ENCODE measurements around the gene MMD2.
"Not testable (repeated sequence)": the region's sequence is repeated elsewhere in the genome, so short reads cannot be mapped to it uniquely, and the experiment has no call there.

Gene MMD2

GRCh38 chr7:4916113-4916512 lies 42.9 kb downstream of the MMD2 start:
- DNase-seq: no peak
- in situ Hi-C loops (cut with HindIII; ENCODE audit: low pct_ligation_motif_present, low pct_unique_long_range_greater_than_20kb, low sequenced_read_pairs): no loop called here

DNA sequence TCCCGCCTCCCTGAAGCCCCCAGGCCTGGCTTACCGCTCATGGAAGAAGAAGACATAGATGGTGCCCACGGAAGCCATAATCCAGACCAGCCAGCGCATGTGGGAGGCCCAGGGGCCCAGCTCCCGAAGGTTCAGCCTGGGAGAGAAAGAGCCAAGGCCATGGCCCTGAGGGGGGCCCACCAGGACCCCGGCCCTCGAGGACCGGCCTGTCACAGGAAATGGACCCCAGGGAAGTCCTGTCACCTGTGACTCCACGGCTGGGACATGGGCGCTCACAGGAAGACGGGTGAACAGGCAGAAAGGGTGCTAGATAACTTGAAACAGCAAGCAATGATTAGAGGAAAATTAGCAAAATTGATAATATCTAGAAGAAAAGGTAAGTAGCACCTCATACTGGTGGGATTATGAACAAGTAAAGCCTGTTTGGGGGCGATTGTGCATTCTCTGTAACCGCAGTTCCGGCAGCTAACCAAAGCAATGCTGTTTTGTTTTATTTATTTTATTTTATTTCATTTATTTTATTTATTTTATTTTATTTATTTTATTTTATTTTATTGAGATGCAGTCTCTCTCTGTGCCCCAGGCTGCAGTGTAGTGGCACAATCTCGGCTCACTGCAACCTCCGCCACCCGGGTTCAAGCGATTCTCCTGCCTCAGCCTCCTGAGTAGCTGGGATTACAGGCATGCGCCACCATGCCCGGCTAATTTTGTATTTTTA lies 47.7 kb downstream of the MMD2 start:
- DNase-seq: no peak
- in situ Hi-C loops (cut with HindIII; ENCODE audit: low pct_ligation_motif_present, low pct_unique_long_range_greater_than_20kb, low sequenced_read_pairs): no loop called here

GRCh38 chr7:4906682-4907081 lies 52.3 kb downstream of the MMD2 start:
- in situ Hi-C loops (cut with HindIII; ENCODE audit: low pct_ligation_motif_present, low pct_unique_long_range_greater_than_20kb, low sequenced_read_pairs): no loop called here
- no peak for DNase-seq

DNA sequence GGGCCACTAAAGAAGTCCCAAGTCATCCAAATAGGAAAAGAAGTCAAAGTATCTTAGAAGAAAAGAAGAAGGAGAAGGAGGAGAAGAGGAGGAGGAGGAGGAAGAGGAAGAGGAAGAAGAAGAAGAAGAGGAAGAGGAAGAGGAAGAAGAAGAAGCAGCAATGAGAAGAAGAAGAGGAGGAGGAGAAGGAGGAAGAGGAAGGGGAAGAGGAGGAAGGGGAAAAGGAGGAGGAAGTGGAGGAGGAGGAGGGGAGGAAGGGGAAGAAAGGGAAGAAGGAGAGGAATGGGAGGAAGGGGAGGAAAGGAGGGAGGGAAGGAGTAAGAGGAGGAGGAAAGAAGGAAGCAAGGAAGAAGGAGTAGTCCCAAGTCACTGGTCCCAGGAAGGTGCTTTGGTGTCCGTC lies 53.8 kb downstream of the MMD2 start:
- in situ Hi-C loops (cut with HindIII; ENCODE audit: low pct_ligation_motif_present, low pct_unique_long_range_greater_than_20kb, low sequenced_read_pairs): no loop called here
- DNase-seq: no peak

GRCh38 chr7:4904346-4904745 lies 54.6 kb downstream of the MMD2 start:
- in situ Hi-C loops (cut with HindIII; ENCODE audit: low pct_ligation_motif_present, low pct_unique_long_range_greater_than_20kb, low sequenced_read_pairs): no loop called here
- DNase-seq: no peak

DNA sequence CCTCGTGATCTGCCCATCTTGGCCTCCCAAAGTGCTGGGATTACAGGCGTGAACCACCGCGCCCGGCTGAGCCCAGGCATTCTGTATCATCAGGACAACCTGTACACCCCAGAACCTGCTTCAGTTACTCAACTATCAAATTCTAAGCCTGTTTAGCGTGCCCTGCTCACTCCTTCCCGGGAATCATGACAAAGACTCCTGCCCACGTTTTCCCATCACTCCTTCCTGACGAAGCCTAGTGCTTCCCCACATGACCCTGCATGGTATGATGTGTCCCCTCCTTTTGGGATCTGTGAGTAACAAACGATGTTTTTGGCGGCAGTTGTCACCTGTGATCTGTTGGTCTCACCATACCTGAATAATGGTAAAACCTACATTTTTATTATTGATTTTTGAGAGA lies 63.2 kb downstream of the MMD2 start:
- DNase-seq: no peak
- in situ Hi-C loops (cut with HindIII; ENCODE audit: low pct_ligation_motif_present, low pct_unique_long_range_greater_than_20kb, low sequenced_read_pairs): no loop called here

DNA sequence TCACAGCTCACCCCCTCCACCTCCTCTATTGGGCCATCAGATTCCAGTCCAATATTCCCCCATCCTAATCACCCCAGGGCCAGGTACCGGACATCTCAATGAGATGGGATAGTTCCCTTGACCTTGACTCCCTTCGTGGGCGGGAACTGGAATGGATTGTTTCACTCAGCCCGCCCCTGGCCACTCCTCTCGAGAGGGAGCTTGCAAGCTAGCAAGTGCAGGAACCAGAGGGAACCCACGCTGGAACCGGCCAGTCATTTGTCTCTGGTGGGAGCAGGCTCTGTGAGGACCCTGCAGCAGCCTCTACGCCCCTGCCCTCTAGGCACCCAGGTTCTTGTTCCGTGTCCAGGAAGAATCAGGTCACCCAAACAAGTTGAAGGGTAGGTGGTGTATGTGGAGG lies 64.5 kb downstream of the MMD2 start:
- DNase-seq: no peak
- in situ Hi-C loops (cut with HindIII; ENCODE audit: low pct_ligation_motif_present, low pct_unique_long_range_greater_than_20kb, low sequenced_read_pairs): no loop called here

- in situ Hi-C loops (cut with HindIII; ENCODE audit: low pct_ligation_motif_present, low pct_unique_long_range_greater_than_20kb, low sequenced_read_pairs): no loop called here
- DNase-seq: no peak
These were observed 65.0 kb downstream of the MMD2 start for GRCh38 chr7:4893929-4894475.

DNA sequence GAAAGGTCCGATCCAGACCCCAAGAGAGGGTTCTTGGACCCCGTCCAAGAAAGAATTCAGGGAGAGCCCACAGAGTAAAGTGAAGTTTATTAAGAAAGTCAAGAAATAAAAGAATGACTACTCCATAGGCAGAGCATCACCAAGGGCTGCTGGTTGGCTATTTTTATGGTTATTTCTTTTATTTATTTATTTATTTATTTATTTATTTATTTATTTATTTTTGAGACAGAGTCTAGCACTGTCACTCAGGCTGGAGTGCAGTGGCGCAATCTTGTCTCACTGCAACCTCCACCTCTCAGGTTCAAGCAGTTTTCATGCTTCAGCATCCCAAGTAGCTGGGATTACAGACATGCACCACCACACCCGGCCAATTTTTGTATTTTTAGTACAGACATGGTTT lies 65.8 kb downstream of the MMD2 start:
- DNase-seq; in situ Hi-C loops (cut with HindIII; ENCODE audit: low pct_ligation_motif_present, low pct_unique_long_range_greater_than_20kb, low sequenced_read_pairs): not testable (repeated sequence)

DNA sequence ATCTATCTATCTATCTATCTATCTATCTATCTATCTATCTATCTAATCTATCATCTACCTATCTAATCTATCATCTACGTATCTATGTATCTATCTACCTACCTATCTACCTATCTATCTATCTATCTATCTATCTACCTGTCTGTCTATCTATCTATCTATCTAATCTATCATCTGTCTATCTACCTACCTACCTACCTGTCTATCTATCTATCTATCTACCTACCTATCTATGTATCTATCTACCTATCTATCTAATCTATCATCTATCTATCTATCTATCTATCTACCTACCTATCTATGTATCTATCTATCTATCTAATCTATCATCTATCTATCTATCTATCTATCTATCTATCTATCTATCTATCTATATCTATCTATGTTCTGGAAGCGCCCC lies 67.5 kb downstream of the MMD2 start:
- DNase-seq; in situ Hi-C loops (cut with HindIII; ENCODE audit: low pct_ligation_motif_present, low pct_unique_long_range_greater_than_20kb, low sequenced_read_pairs): not testable (repeated sequence)

- in situ Hi-C loops (cut with HindIII; ENCODE audit: low pct_ligation_motif_present, low pct_unique_long_range_greater_than_20kb, low sequenced_read_pairs): no loop called here
- no peak for DNase-seq
These were observed 69.3 kb downstream of the MMD2 start for GRCh38 chr7:4889682-4890081.

DNA sequence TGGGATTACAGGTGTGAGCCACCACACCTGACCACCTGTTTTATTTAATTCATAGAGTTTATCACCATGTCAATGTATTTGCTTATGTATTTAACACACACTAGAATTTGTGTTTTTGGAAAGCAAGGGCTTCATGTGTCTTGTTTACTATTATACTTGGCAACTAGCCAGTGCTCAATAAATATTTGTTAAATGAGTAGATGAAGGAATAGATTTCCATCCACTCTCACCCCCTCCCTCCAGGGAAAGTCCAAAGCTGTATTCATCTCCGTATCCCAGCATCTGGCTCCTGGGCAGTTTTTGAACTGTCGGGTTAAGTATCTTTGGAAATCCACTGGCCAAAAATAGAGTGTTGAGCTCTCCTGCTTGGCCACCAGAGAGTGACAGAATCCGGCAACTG lies 70.8 kb downstream of the MMD2 start:
- DNase-seq: no peak
- in situ Hi-C loops (cut with HindIII; ENCODE audit: low pct_ligation_motif_present, low pct_unique_long_range_greater_than_20kb, low sequenced_read_pairs): no loop called here

DNA sequence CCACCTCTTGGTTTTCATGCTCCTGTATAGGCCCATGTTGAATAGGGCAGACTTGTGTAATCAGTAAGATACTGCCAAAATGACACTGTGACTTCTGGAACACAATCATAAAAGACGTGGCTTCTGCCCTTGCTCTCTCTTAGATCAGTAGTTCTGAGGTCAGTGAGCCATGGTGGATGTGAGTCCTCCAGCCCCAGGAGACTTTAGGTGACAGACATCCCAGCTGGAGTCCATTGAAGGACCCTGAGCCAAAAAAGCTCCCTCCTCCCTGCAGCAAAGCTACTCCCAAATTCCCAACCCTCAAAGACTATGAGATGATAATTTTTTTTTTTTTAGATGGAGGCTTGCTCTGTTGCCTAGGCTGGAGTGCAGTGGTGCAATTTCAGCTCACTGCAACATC lies 72.3 kb downstream of the MMD2 start:
- DNase-seq: no peak
- in situ Hi-C loops (cut with HindIII; ENCODE audit: low pct_ligation_motif_present, low pct_unique_long_range_greater_than_20kb, low sequenced_read_pairs): no loop called here

DNA sequence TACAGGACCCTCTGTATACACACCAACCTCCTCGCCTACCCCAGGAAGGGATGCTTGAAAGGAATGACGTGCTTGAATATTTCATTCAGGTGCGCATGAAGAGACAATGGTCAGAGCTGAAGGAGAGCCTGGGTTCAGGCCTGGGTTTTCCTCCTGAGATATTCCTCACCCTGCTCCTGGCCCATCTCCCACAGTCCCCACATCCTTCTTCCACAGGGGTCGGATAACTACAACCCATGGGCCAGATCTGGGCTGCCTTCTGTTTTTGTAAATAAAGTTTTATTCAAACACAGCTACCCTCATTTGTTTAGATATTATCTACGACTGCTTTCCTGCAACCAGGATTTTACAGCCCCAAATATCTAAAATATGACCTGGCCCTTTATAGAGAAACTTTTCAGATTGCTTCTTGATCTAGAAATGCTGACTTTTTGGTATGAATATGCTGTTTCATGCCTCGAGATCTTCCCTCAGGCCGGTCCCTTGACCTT lies 73.6 kb downstream of the MMD2 start:
- no peak for DNase-seq
- in situ Hi-C loops (cut with HindIII; ENCODE audit: low pct_ligation_motif_present, low pct_unique_long_range_greater_than_20kb, low sequenced_read_pairs): no loop called here

DNA sequence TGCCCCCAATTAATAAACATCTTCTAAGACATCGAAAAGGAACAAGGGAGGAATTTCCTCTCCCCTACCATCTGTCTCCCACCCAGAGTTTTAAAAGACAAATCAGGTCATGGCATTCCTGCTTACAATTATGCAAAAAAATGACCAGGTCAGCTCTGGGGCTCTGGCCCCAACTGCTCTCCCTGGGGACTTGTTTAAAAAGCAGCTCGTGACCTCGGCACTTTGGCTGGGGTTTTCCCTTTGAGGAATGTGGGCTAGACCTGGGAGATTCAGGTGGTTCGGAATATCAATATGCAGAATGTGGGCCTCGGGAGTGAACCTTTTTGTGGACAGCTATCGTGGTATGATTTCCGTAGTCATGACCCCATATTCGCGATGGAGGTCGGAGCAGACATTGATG lies 74.8 kb downstream of the MMD2 start:
- in situ Hi-C loops (cut with HindIII; ENCODE audit: low pct_ligation_motif_present, low pct_unique_long_range_greater_than_20kb, low sequenced_read_pairs): no loop called here
- no peak for DNase-seq

DNA sequence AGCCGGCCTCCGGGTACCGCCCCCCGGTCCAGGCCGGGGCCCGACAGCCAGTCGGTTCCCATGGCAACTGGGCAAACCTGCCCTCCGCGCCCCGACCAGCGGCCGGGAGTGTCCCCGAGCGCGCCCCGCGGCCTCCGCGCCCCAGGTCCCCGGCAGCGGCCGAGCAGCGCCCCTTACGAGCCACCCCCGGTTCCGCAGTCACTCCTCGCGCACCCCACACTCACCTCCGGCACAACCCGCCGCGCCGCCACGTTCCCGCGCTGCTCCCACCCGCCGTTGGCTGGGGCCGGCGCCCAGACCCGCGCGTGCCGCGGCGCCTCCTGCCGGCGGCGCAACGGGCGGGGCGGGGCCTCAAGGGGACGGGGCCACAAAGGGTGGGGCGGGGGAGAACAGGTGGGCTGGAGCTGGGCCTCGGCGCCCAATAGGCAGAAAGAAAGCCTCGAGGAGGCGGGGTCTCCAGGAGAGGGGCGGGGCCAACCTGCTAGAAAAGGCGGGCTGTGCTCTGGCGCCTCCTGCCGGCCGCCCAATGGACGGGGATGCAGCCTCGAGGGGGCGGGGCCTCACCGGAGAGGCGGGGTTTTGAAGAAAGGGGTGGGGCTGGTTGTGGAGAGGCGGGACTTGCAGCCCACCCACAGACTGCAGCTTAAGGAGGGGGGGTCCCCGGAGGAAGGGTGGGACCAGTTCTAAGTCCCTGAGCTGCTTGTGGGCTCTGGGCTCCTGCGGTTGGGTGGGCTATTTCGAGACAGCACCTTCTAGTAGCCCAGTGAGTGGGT lies 75.4 kb downstream of the MMD2 start, which contains the start of gene RADIL:
RADIL (minus strand) TSS at position 345 of the 773 bp plus-strand sequence. CDS start 5,577 bp downstream, outside the sequence.
- peak; percentile 96 for DNase-seq
- in situ Hi-C loops (cut with HindIII; ENCODE audit: low pct_ligation_motif_present, low pct_unique_long_range_greater_than_20kb, low sequenced_read_pairs): no loop called here

- DNase-seq: no peak
- in situ Hi-C loops (cut with HindIII; ENCODE audit: low pct_ligation_motif_present, low pct_unique_long_range_greater_than_20kb, low sequenced_read_pairs): no loop called here
These were observed 76.0 kb downstream of the MMD2 start for GRCh38 chr7:4883033-4883371.

- no peak for DNase-seq
- in situ Hi-C loops (cut with HindIII; ENCODE audit: low pct_ligation_motif_present, low pct_unique_long_range_greater_than_20kb, low sequenced_read_pairs): no loop called here
These were observed 76.6 kb downstream of the MMD2 start for GRCh38 chr7:4882169-4883032.

GRCh38 chr7:4880218-4880617 lies 78.8 kb downstream of the MMD2 start:
- in situ Hi-C loops (cut with HindIII; ENCODE audit: low pct_ligation_motif_present, low pct_unique_long_range_greater_than_20kb, low sequenced_read_pairs): no loop called here
- DNase-seq: no peak
